NB4 (cell line): ENCODE measurements around the gene ADAMTS4.

Source experiments
- MAX ChIP-seq: IDR thresholded peaks from 2 replicates; pipeline ENCODE4 v1.6.1; 2011; ENCODE audit warnings: low read depth, low read length
- MYC ChIP-seq: IDR thresholded peaks from 2 replicates; pipeline ENCODE4 v1.6.1; 2011; ENCODE audit warnings: low read depth, low read length
- TF ChIP-seq, protein P1 (sequence below): IDR thresholded peaks from one replicate; pipeline ENCODE4 v1.5.1; 2012; ENCODE audit warnings: low read depth, low read length

GRCh38 chr1:161235957-161236775, 37.3 kb upstream of the ADAMTS4 start:
- TF ChIP-seq, protein P1, sequence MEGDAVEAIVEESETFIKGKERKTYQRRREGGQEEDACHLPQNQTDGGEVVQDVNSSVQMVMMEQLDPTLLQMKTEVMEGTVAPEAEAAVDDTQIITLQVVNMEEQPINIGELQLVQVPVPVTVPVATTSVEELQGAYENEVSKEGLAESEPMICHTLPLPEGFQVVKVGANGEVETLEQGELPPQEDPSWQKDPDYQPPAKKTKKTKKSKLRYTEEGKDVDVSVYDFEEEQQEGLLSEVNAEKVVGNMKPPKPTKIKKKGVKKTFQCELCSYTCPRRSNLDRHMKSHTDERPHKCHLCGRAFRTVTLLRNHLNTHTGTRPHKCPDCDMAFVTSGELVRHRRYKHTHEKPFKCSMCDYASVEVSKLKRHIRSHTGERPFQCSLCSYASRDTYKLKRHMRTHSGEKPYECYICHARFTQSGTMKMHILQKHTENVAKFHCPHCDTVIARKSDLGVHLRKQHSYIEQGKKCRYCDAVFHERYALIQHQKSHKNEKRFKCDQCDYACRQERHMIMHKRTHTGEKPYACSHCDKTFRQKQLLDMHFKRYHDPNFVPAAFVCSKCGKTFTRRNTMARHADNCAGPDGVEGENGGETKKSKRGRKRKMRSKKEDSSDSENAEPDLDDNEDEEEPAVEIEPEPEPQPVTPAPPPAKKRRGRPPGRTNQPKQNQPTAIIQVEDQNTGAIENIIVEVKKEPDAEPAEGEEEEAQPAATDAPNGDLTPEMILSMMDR: no peak
- no peak for TF ChIP-seq MAX
- TF ChIP-seq MYC: no peak
